HepG2 (cell line): ENCODE data around the gene STIP1. TPM values are rescaled to one million over a fixed set of nuclear protein-coding genes. Genes with fewer than 3 reads are reported as not detected.
A peak's percentile ranks its signal among the peaks of the same experiment; 100 is the strongest.

Source experiments
- ARID4A ChIP-seq: sonication (generic); formaldehyde crosslinking; IDR thresholded peaks from 2 replicates; pipeline ENCODE4 v1.5.0; 2020; ENCODE audit warnings: mild to moderate bottlenecking, missing genetic modification reagents, borderline replicate concordance
- HDAC1 ChIP-seq: sonication (generic); formaldehyde crosslinking; IDR thresholded peaks from 2 replicates; pipeline ENCODE4 v1.5.1; 2020; ENCODE audit warnings: mild to moderate bottlenecking, missing genetic modification reagents
- JUND ChIP-seq: sonication (generic); formaldehyde crosslinking; IDR thresholded peaks from 2 replicates; pipeline ENCODE4 v1.8.0; 2022; ENCODE audit warnings: mild to moderate bottlenecking, missing genetic modification reagents
- MAX ChIP-seq: IDR thresholded peaks from 2 replicates; pipeline ENCODE4 v1.6.1; 2012; ENCODE audit warnings: inconsistent platforms
- MEIS2 ChIP-seq: sonication (generic); formaldehyde crosslinking; IDR thresholded peaks from 2 replicates; pipeline ENCODE4 v1.9.0; 2021; ENCODE audit warnings: mild to moderate bottlenecking, missing genetic modification reagents
- MXD3 ChIP-seq: IDR thresholded peaks from 2 replicates; pipeline ENCODE4 v1.6.1; 2016; ENCODE audit warnings: mild to moderate bottlenecking, missing biosample characterization, missing genetic modification reagents
- MYNN ChIP-seq: sonication (generic); formaldehyde crosslinking; IDR thresholded peaks from 2 replicates; pipeline ENCODE4 v1.4.0; 2020; ENCODE audit warnings: mild to moderate bottlenecking, low read depth, missing genetic modification reagents
- POLR2G ChIP-seq: fragments of 200-400 bp; formaldehyde crosslinking; IDR thresholded peaks from 2 replicates; pipeline ENCODE4 v1.6.1; 2018; ENCODE audit warnings: mild to moderate bottlenecking, low read depth, low read length, moderate library complexity
- TEAD3 ChIP-seq: optimal IDR thresholded peaks from 2 replicates; pipeline ENCODE3; 2016; ENCODE audit warnings: borderline replicate concordance
- YEATS4 ChIP-seq: sonication (generic); formaldehyde crosslinking; IDR thresholded peaks from 2 replicates; pipeline ENCODE4 v1.4.0; 2020; ENCODE audit warnings: missing genetic modification reagents, borderline replicate concordance
- ZBTB46 ChIP-seq: sonication (generic); formaldehyde crosslinking; IDR thresholded peaks from 2 replicates; pipeline ENCODE4 v1.4.0; 2020; ENCODE audit warnings: mild to moderate bottlenecking, missing genetic modification reagents, borderline replicate concordance
- ZFP91 ChIP-seq: sonication (generic); formaldehyde crosslinking; IDR thresholded peaks from 2 replicates; pipeline ENCODE4 v1.9.0; 2022; ENCODE audit warnings: missing genetic modification reagents, mild to moderate bottlenecking, borderline replicate concordance
- ZNF225 ChIP-seq: sonication (generic); formaldehyde crosslinking; IDR thresholded peaks from 2 replicates; pipeline ENCODE4 v1.4.0; 2020; ENCODE audit warnings: mild to moderate bottlenecking, missing genetic modification reagents
- ZNF350 ChIP-seq: sonication (generic); formaldehyde crosslinking; IDR thresholded peaks from 2 replicates; pipeline ENCODE4 v1.4.0; 2020; ENCODE audit warnings: mild to moderate bottlenecking, low read depth, missing genetic modification reagents, borderline replicate concordance
- ZNF382 ChIP-seq: sonication (generic); formaldehyde crosslinking; IDR thresholded peaks from 2 replicates; pipeline ENCODE4 v1.5.0; 2020; ENCODE audit warnings: missing genetic modification reagents, mild to moderate bottlenecking, borderline replicate concordance
- ZNF597 ChIP-seq: sonication (generic); formaldehyde crosslinking; IDR thresholded peaks from 2 replicates; pipeline ENCODE4 v1.5.0; 2020; ENCODE audit warnings: missing genetic modification reagents
- ZNF619 ChIP-seq: sonication (generic); formaldehyde crosslinking; IDR thresholded peaks from 2 replicates; pipeline ENCODE4 v1.4.0; 2020; ENCODE audit warnings: mild to moderate bottlenecking, missing genetic modification reagents
- ZNF780A ChIP-seq: sonication (generic); formaldehyde crosslinking; IDR thresholded peaks from 2 replicates; pipeline ENCODE4 v1.8.0; 2022; ENCODE audit warnings: mild to moderate bottlenecking, missing genetic modification reagents, moderate library complexity
- polyA plus RNA-seq, 8 experiments: library from polyadenylated mRNA; depleted of rRNA in 3 of 8; stranded (reverse) in 7 of 8; unstranded in 1 of 8; fragments of >200 nt; fragmentation: Illumina TruSeq in 4 of 8; extraction: Trizol in 4 of 8; gene quantifications; 2 replicates each; pipeline versions ENCODE4 v1.2.1 to v1.2.3, GENCODE V29; 2011 to 2016; ENCODE audit warnings: low read depth in 4 of 8, missing spikeins in 1 of 8, mixed read lengths in 1 of 8; ENCODE audit not compliant: insufficient read depth in 1 of 8
- total RNA-seq, 5 experiments: library from RNA; depleted of rRNA; stranded (reverse); fragments of >200 nt; fragmentation: Illumina TruSeq; extraction: Trizol; gene quantifications; 2 replicates each; pipeline ENCODE4 v1.2.3, GENCODE V29; 2016; ENCODE audit warnings: low read depth in 1 of 5

Gene STIP1
- total and polyA plus RNA-seq, 2 of the 13 experiments (the other 11 are each of a cell fraction or from before 2014, with no cell fraction given), result 81.1 to 217 TPM

- TF ChIP-seq ARID4A (CRISPR knock-in tag) (peak; percentile 55; the same call in 1 of the 2 replicates), YEATS4 (CRISPR knock-in tag) (peak; percentile 14; the same call in 1 of the 2 replicates), MXD3 (CRISPR knock-in tag) (no peak), ZNF780A (CRISPR knock-in tag) (0 out of 2 replicates have a peak, but pooled peaks have one; percentile 3), MAX (peak; percentile 28; the same call in 1 of the 2 replicates), ZNF382 (CRISPR knock-in tag) (no peak), TEAD3 (CRISPR knock-in tag) (peak; percentile 39), ZNF350 (CRISPR knock-in tag) (peak; percentile 68), ZNF619 (CRISPR knock-in tag) (0 out of 2 replicates have a peak, but pooled peaks have one; percentile 52), ZNF597 (no peak), ZFP91 (peak; percentile 47; the same call in 1 of the 2 replicates), ZNF225 (peak; percentile 74; the same call in 1 of the 2 replicates), HDAC1 (CRISPR knock-in tag) (peak; percentile 48; the same call in 1 of the 2 replicates), JUND (CRISPR knock-in tag) (0 out of 2 replicates have a peak, but pooled peaks have one; percentile 33), MEIS2 (CRISPR knock-in tag) (peak; percentile 54; the same call in 1 of the 2 replicates), MYNN (no peak), POLR2G (peak; percentile 44; the same call in 1 of the 2 replicates), ZBTB46 (CRISPR knock-in tag) (0 out of 2 replicates have a peak, but pooled peaks have one; percentile 40)
Observed at GRCh38 chr11:64245797-64246620, 60.0 kb downstream of the STIP1 start (continued).
